ENCODE measurements around the gene CDKAL1.
"Not testable (repeated sequence)": the region's sequence is repeated elsewhere in the genome, so short reads cannot be mapped to it uniquely, and the experiment has no call there.

Gene CDKAL1

GRCh38 chr6:20830576-20830975, 296.3 kb downstream of the CDKAL1 start:
- WGBS, 2 experiments (ENCODE audit: insufficient coverage in 2 of 2): no CpG with 5 or more reads among the region's 1 CpG
- Histone ChIP-seq H3K4me3 (ENCODE audit: extremely low read depth, insufficient read depth, low read length, poor library complexity, severe bottlenecking) (no peak overlapping the region), H3K27ac (ENCODE audit: low read depth, low read length, severe bottlenecking) (no peak overlapping the region), H3K36me3 (ENCODE audit: control insufficient read depth, insufficient read depth, low read length) (no peaks in the 10 kb centered on the region), H3K4me1 (ENCODE audit: control insufficient read depth, insufficient read depth, low read length, poor library complexity, severe bottlenecking) (peaks cover 31% of the 10 kb centered on the region), H3K9me3 (ENCODE audit: control insufficient read depth, low read length) (no peaks in the 10 kb centered on the region)

GRCh38 chr6:20831251-20831650, 297.0 kb downstream of the CDKAL1 start:
- H3K36me3 ChIP-seq (ENCODE audit: control insufficient read depth, insufficient read depth, low read length); H3K27ac ChIP-seq (ENCODE audit: low read depth, low read length, severe bottlenecking); H3K9me3 ChIP-seq (ENCODE audit: control insufficient read depth, low read length); H3K4me3 ChIP-seq (ENCODE audit: extremely low read depth, insufficient read depth, low read length, poor library complexity, severe bottlenecking): not testable (repeated sequence)
- 80 to 96% methylated on average over 3 to 5 of the region's 7 CpGs for WGBS, 2 experiments (ENCODE audit: insufficient coverage in 2 of 2)
- H3K4me1 ChIP-seq (ENCODE audit: control insufficient read depth, insufficient read depth, low read length, poor library complexity, severe bottlenecking): peaks cover 29% of the 10 kb centered on the region

- Histone ChIP-seq H3K27ac (ENCODE audit: low read depth, low read length, severe bottlenecking) (peak overlapping the region; percentile 70), H3K4me3 (ENCODE audit: extremely low read depth, insufficient read depth, low read length, poor library complexity, severe bottlenecking) (no peak overlapping the region)
- 92 to 93% methylated on average over 6 to 7 of the region's 8 CpGs for WGBS, 2 experiments (ENCODE audit: insufficient coverage in 2 of 2)
Observed at GRCh38 chr6:20833881-20834515, 299.7 kb downstream of the CDKAL1 start.

GRCh38 chr6:20835315-20836010, 301.2 kb downstream of the CDKAL1 start:
- no peak overlapping the region for H3K4me3 ChIP-seq (ENCODE audit: extremely low read depth, insufficient read depth, low read length, poor library complexity, severe bottlenecking)
- H3K4me1 ChIP-seq (ENCODE audit: control insufficient read depth, insufficient read depth, low read length, poor library complexity, severe bottlenecking): peaks cover 24% of the 10 kb centered on the region
- 97 to 98% methylated on average over 4 to 5 of the region's 6 CpGs for WGBS, 2 experiments (ENCODE audit: insufficient coverage in 2 of 2)
- H3K9me3 ChIP-seq (ENCODE audit: control insufficient read depth, low read length): no peaks in the 10 kb centered on the region
- H3K36me3 ChIP-seq (ENCODE audit: control insufficient read depth, insufficient read depth, low read length): no peaks in the 10 kb centered on the region
- H3K27ac ChIP-seq (ENCODE audit: low read depth, low read length, severe bottlenecking): no peak overlapping the region

More at GRCh38 chr6:20833881-20834515, 299.7 kb downstream of the CDKAL1 start:
- H3K9me3 ChIP-seq (ENCODE audit: control insufficient read depth, low read length): no peaks in the 10 kb centered on the region
- H3K36me3 ChIP-seq (ENCODE audit: control insufficient read depth, insufficient read depth, low read length): no peaks in the 10 kb centered on the region
- H3K4me1 ChIP-seq (ENCODE audit: control insufficient read depth, insufficient read depth, low read length, poor library complexity, severe bottlenecking): peaks cover 24% of the 10 kb centered on the region

- H3K27ac ChIP-seq (ENCODE audit: low read depth, low read length, severe bottlenecking): no peak overlapping the region
- no peaks in the 10 kb centered on the region for H3K36me3 ChIP-seq (ENCODE audit: control insufficient read depth, insufficient read depth, low read length)
- no peaks in the 10 kb centered on the region for H3K9me3 ChIP-seq (ENCODE audit: control insufficient read depth, low read length)
- H3K4me1 ChIP-seq (ENCODE audit: control insufficient read depth, insufficient read depth, low read length, poor library complexity, severe bottlenecking): peaks cover 24% of the 10 kb centered on the region
- WGBS, 2 experiments (ENCODE audit: insufficient coverage in 2 of 2): no CpG with 5 or more reads among the region's 2 CpGs
- H3K4me3 ChIP-seq (ENCODE audit: extremely low read depth, insufficient read depth, low read length, poor library complexity, severe bottlenecking): no peak overlapping the region
Observed at GRCh38 chr6:20837189-20837588, 302.9 kb downstream of the CDKAL1 start.

- no peaks in the 10 kb centered on the region for H3K9me3 ChIP-seq (ENCODE audit: control insufficient read depth, low read length)
- 100% methylated on average over 2 of the region's 3 CpGs; no CpG with 5 or more reads in 1 of the 2 experiments for WGBS, 2 experiments (ENCODE audit: insufficient coverage in 2 of 2)
- H3K4me3 ChIP-seq (ENCODE audit: extremely low read depth, insufficient read depth, low read length, poor library complexity, severe bottlenecking): no peak overlapping the region
- no peak overlapping the region for H3K27ac ChIP-seq (ENCODE audit: low read depth, low read length, severe bottlenecking)
- peaks cover 24% of the 10 kb centered on the region for H3K4me1 ChIP-seq (ENCODE audit: control insufficient read depth, insufficient read depth, low read length, poor library complexity, severe bottlenecking)
- no peaks in the 10 kb centered on the region for H3K36me3 ChIP-seq (ENCODE audit: control insufficient read depth, insufficient read depth, low read length)
Observed at GRCh38 chr6:20838113-20838512, 303.9 kb downstream of the CDKAL1 start.

GRCh38 chr6:20839630-20840029, 305.4 kb downstream of the CDKAL1 start:
- Histone ChIP-seq H3K4me3 (ENCODE audit: extremely low read depth, insufficient read depth, low read length, poor library complexity, severe bottlenecking) (no peak overlapping the region), H3K9me3 (ENCODE audit: control insufficient read depth, low read length) (no peaks in the 10 kb centered on the region), H3K36me3 (ENCODE audit: control insufficient read depth, insufficient read depth, low read length) (no peaks in the 10 kb centered on the region), H3K4me1 (ENCODE audit: control insufficient read depth, insufficient read depth, low read length, poor library complexity, severe bottlenecking) (peaks cover 13% of the 10 kb centered on the region), H3K27ac (ENCODE audit: low read depth, low read length, severe bottlenecking) (no peak overlapping the region)
- WGBS, 2 experiments (ENCODE audit: insufficient coverage in 2 of 2): 100% methylated on average over 1 of the region's 2 CpGs

GRCh38 chr6:20840675-20841074, 306.4 kb downstream of the CDKAL1 start:
- no peaks in the 10 kb centered on the region for H3K36me3 ChIP-seq (ENCODE audit: control insufficient read depth, insufficient read depth, low read length)
- no peaks in the 10 kb centered on the region for H3K9me3 ChIP-seq (ENCODE audit: control insufficient read depth, low read length)
- no peak overlapping the region for H3K27ac ChIP-seq (ENCODE audit: low read depth, low read length, severe bottlenecking)
- peaks cover 4% of the 10 kb centered on the region for H3K4me1 ChIP-seq (ENCODE audit: control insufficient read depth, insufficient read depth, low read length, poor library complexity, severe bottlenecking)
- 80 to 90% methylated on average over 1 to 2 of the region's 2 CpGs for WGBS, 2 experiments (ENCODE audit: insufficient coverage in 2 of 2)
- H3K4me3 ChIP-seq (ENCODE audit: extremely low read depth, insufficient read depth, low read length, poor library complexity, severe bottlenecking): no peak overlapping the region

- Histone ChIP-seq H3K9me3 (ENCODE audit: control insufficient read depth, low read length) (no peaks in the 10 kb centered on the region), H3K4me1 (ENCODE audit: control insufficient read depth, insufficient read depth, low read length, poor library complexity, severe bottlenecking) (peaks cover 4% of the 10 kb centered on the region), H3K4me3 (ENCODE audit: extremely low read depth, insufficient read depth, low read length, poor library complexity, severe bottlenecking) (no peak overlapping the region)
Observed at GRCh38 chr6:20841806-20842205, 307.5 kb downstream of the CDKAL1 start.

GRCh38 chr6:20845592-20845991, 311.3 kb downstream of the CDKAL1 start:
- H3K9me3 ChIP-seq (ENCODE audit: control insufficient read depth, low read length): no peaks in the 10 kb centered on the region
- H3K27ac ChIP-seq (ENCODE audit: low read depth, low read length, severe bottlenecking): no peak overlapping the region
- H3K4me3 ChIP-seq (ENCODE audit: extremely low read depth, insufficient read depth, low read length, poor library complexity, severe bottlenecking): no peak overlapping the region
- no peaks in the 10 kb centered on the region for H3K36me3 ChIP-seq (ENCODE audit: control insufficient read depth, insufficient read depth, low read length)
- peaks cover 4% of the 10 kb centered on the region for H3K4me1 ChIP-seq (ENCODE audit: control insufficient read depth, insufficient read depth, low read length, poor library complexity, severe bottlenecking)

More at GRCh38 chr6:20841806-20842205, 307.5 kb downstream of the CDKAL1 start:
- Histone ChIP-seq H3K36me3 (ENCODE audit: control insufficient read depth, insufficient read depth, low read length) (no peaks in the 10 kb centered on the region), H3K27ac (ENCODE audit: low read depth, low read length, severe bottlenecking) (no peak overlapping the region)

GRCh38 chr6:20846602-20847028, 312.4 kb downstream of the CDKAL1 start:
- no peak overlapping the region for H3K4me3 ChIP-seq (ENCODE audit: extremely low read depth, insufficient read depth, low read length, poor library complexity, severe bottlenecking)
- peaks cover 4% of the 10 kb centered on the region for H3K4me1 ChIP-seq (ENCODE audit: control insufficient read depth, insufficient read depth, low read length, poor library complexity, severe bottlenecking)
- no CpG with 5 or more reads among the region's 1 CpG for WGBS, 2 experiments (ENCODE audit: insufficient coverage in 2 of 2)
- no peaks in the 10 kb centered on the region for H3K36me3 ChIP-seq (ENCODE audit: control insufficient read depth, insufficient read depth, low read length)
- H3K27ac ChIP-seq (ENCODE audit: low read depth, low read length, severe bottlenecking): no peak overlapping the region
- H3K9me3 ChIP-seq (ENCODE audit: control insufficient read depth, low read length): no peaks in the 10 kb centered on the region
